Stromal cell of bone marrow (primary cell): ENCODE measurements around the gene TMEM18.

Source experiments
- DNase-seq: peaks from one replicate; pipeline ENCODE4 v3.0.0-alpha.2; 2012; ENCODE audit warnings: low read depth

Gene TMEM18

GRCh38 chr2:618422-618990 is 58.7 kb downstream of the TMEM18 start:
- no peak for DNase-seq

DNA sequence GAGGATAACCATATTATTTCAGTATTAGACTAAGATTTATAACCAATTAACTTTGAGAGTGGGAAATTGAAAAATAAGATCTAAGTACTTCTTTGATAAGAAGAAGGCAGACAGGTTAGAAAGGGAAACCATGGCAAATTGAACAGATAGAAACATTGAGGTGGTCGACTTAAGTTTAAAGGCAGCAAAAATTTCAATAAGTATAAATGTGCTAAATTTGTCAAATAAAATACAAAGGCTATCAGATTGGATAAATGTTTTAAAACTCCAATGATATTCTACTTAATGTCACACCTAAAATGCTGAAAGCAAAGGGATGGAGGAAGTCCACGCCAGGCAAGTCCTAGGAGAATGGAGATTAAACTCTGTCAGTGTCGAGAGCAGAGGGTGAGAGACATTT is 59.2 kb downstream of the TMEM18 start:
- no peak for DNase-seq
